AG04450 (cell line): Measurements from ENCODE around the gene MED8. TPM values are rescaled to one million over a fixed set of nuclear protein-coding genes. Genes with fewer than 3 reads are reported as not detected.

Source experiments
- CTCF ChIA-PET: fragments of 300-600, 350-600 bp; formaldehyde crosslinking; extraction: SDS; loops from one replicate; lab custom pipeline; 2022; ENCODE audit warnings: antibody characterized with exemption, inconsistent platforms; lab: Charles Lee
- POLR2A ChIA-PET: fragments of 350-600 bp; formaldehyde crosslinking; extraction: SDS; loops from one replicate; lab custom pipeline; 2021; ENCODE audit warnings: antibody characterized with exemption, inconsistent platforms; lab: Yijun Ruan, JAX
- DNase-seq: peaks from one replicate; pipeline ENCODE4 v3.0.0-alpha.2; 2011; ENCODE audit warnings: low read depth, low spot score
- H3K27ac ChIP-seq: one replicate; pipeline ENCODE4 v1.5.1; 2012; ENCODE audit warnings: low read depth, low read length, control low read depth
- H3K27me3 ChIP-seq: one replicate; pipeline ENCODE4 v1.6.0; 2012; ENCODE audit warnings: low read length; ENCODE audit not compliant: control insufficient read depth, insufficient read depth
- H3K4me3 ChIP-seq: 2 replicates; pipeline ENCODE4 v1.5.1; 2011; ENCODE audit warnings: mild to moderate bottlenecking, low read depth, low read length, control low read depth
- H3K9me3 ChIP-seq: 2 replicates; pipeline ENCODE4 v1.5.1; 2012; ENCODE audit warnings: low read length; ENCODE audit not compliant: control insufficient read depth, insufficient read depth
- CTCF ChIP-seq: IDR thresholded peaks from 2 replicates; pipeline ENCODE4 v1.5.1; 2011; ENCODE audit warnings: low read depth, low read length, control low read depth, inconsistent platforms
- polyA plus RNA-seq: library from polyadenylated mRNA; depleted of rRNA; stranded (reverse); fragments of >200 nt; gene quantifications from 2 replicates; pipeline ENCODE4 v1.2.3, GENCODE V29; 2011

The MED8 gene
- polyA plus RNA-seq, 1 experiment = 59.3 TPM

GRCh38 chr1:43398227-43398626 lies 8.6 kb upstream of the MED8 start:
- ChIA-PET CTCF (no interaction called here), POLR2A (interaction anchor here (0.7 kb wide), 1 partner anchor 174 kb away, joined by 3 read pairs; no protein-coding TSS in a partner anchor)
- TF ChIP-seq CTCF = no peak
- Histone ChIP-seq H3K27me3 (no peaks in the 10 kb centered on the region), H3K9me3 (no peaks in the 10 kb centered on the region), H3K4me3 (no peak overlapping the region), H3K27ac (no peak overlapping the region)
- DNase-seq = no peak

GRCh38 chr1:43396059-43396458 lies 6.5 kb upstream of the MED8 start:
- Histone ChIP-seq H3K27me3 (no peaks in the 10 kb centered on the region), H3K9me3 (no peaks in the 10 kb centered on the region), H3K27ac (no peak overlapping the region), H3K4me3 (no peak overlapping the region)
- POLR2A ChIA-PET = no interaction called here
- DNase-seq = no peak
- CTCF ChIA-PET = interaction anchor here (1.2 kb wide), 1 partner anchor 169 kb away, joined by 5 read pairs; no protein-coding TSS in a partner anchor
- no peak for TF ChIP-seq CTCF

GRCh38 chr1:43395523-43395922 lies 5.9 kb upstream of the MED8 start:
- ChIA-PET POLR2A (no interaction called here), CTCF (interaction anchor here (2.0 kb wide), 1 partner anchor 169 kb away, joined by 5 read pairs; no protein-coding TSS in a partner anchor)
- Histone ChIP-seq H3K27me3 (no peaks in the 10 kb centered on the region), H3K9me3 (no peaks in the 10 kb centered on the region), H3K4me3 (no peak overlapping the region), H3K27ac (no peak overlapping the region)
- no peak for TF ChIP-seq CTCF
- DNase-seq = no peak

GRCh38 chr1:43392702-43393101 lies 3.1 kb upstream of the MED8 start:
- Histone ChIP-seq H3K4me3 (no peak overlapping the region), H3K27ac (no peak overlapping the region), H3K9me3 (no peaks in the 10 kb centered on the region), H3K27me3 (no peaks in the 10 kb centered on the region)
- ChIA-PET POLR2A (no interaction called here), CTCF (no interaction called here)
- TF ChIP-seq CTCF = no peak
- no peak for DNase-seq

- H3K4me3 ChIP-seq = peak overlapping the region; percentile 100
- CTCF ChIA-PET = interaction anchor here (0.8 to 4.4 kb wide), 3 partner anchors 26 to 162 kb away, joined by 3 to 16 read pairs (median 5); no protein-coding TSS in a partner anchor
- no peaks in the 10 kb centered on the region for H3K27me3 ChIP-seq
- no peak for TF ChIP-seq CTCF
- no peak for DNase-seq
- H3K27ac ChIP-seq = no peak overlapping the region
- H3K9me3 ChIP-seq = no peaks in the 10 kb centered on the region
- POLR2A ChIA-PET = interaction anchor here (1.1 to 1.8 kb wide), 3 partner anchors 30 to 261 kb away, joined by 3 to 5 read pairs (median 4); partner anchors contain the start of genes CDC20 and KDM4A
These were observed 987 bp downstream of the MED8 start for GRCh38 chr1:43388613-43389012.
